GM18858 (cell line): ENCODE results near the gene CYP4Z1.
"Not testable (repeated sequence)": the region's sequence is repeated elsewhere in the genome, so short reads cannot be mapped to it uniquely, and the experiment has no call there.

Source experiments
- ATAC-seq: cut with Tn5 transposase; IDR thresholded peaks from one replicate; pipeline ENCODE4 v1.9.1; 2021; ENCODE audit not compliant: unreplicated experiment

Gene CYP4Z1, protein sequence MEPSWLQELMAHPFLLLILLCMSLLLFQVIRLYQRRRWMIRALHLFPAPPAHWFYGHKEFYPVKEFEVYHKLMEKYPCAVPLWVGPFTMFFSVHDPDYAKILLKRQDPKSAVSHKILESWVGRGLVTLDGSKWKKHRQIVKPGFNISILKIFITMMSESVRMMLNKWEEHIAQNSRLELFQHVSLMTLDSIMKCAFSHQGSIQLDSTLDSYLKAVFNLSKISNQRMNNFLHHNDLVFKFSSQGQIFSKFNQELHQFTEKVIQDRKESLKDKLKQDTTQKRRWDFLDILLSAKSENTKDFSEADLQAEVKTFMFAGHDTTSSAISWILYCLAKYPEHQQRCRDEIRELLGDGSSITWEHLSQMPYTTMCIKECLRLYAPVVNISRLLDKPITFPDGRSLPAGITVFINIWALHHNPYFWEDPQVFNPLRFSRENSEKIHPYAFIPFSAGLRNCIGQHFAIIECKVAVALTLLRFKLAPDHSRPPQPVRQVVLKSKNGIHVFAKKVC

DNA sequence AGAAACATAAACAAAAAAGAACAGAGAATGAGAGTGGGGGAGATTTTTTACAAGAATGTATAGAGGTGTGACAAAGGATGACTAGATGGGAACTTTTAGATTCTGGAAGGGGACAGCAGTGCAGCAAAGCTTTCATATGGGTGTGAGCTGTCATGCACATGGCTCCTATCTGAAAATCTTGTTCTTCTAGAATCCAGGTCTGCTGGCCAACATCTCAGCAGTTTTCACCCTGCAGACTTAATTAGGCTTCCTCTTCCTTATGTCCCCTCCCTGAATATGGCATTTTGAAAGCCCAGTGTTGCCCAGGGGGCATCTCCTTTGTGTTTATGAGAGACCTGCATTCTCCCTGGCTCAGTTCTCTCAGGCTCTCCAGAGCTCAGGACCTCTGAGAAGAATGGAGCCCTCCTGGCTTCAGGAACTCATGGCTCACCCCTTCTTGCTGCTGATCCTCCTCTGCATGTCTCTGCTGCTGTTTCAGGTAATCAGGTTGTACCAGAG, at the start of gene CYP4Z1:
Gene CYP4Z1 (plus strand): TSS at position 135 of the 498 bp plus-strand sequence. CDS start 260 bp downstream, at position 395.
- ATAC-seq = no peak

DNA sequence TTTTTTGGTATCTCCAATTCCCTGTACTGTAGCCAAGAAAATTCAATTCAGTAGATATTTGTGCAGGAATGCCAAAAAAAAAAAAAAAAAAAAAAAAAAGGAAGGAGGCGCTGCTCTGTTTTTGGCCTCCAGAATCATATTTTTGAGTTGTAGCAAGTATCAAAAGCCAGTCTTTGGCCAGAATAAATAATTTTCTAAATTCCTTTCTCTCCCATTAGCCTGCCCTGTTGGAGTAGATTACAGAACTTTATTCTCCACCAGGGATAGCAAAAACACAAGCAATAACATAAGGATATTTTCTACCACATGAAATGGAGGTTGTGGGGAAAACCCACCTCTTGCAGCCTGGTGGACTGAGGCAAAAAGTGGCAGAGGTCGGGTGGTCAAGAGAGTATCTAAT, 46.0 kb upstream of the CYP4Z1 start:
- ATAC-seq = no peak

DNA sequence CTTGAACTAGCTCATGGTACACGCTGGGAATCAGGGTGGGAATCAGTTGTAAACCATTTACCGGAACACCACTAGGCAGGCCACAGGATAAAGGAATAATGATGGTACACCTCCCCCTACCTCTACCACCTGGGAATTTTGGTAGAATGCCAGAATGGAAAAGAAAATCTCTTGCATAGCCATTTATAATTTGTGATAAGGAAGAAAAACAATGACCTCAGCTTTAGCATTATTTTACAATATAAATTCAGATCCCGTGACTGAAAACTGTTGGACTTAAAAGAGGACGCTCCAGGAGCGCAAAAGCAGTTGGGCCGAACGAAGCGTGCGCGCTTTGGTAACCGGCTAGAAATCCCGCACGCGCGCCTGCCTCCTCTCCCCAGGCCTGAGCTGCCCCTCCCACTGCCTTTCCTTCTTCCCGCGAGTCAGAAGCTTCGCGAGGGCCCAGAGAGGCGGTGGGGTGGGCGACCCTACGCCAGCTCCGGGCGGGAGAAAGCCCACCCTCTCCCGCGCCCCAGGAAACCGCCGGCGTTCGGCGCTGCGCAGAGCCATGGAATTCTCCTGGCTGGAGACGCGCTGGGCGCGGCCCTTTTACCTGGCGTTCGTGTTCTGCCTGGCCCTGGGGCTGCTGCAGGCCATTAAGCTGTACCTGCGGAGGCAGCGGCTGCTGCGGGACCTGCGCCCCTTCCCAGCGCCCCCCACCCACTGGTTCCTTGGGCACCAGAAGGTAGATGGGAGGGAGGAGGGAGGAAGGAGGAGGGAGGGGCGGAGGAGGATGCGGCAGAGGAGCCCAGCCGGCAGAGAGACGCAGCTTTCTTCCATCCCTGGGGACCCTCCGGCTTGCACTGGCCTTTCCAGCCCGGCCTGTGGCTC, 43.5 kb upstream of the CYP4Z1 start, which contains the start of gene CYP4X1:
Gene CYP4X1 (plus strand): TSS at position 402 of the 873 bp plus-strand sequence. CDS start 149 bp downstream, at position 551.
- no peak for ATAC-seq

DNA sequence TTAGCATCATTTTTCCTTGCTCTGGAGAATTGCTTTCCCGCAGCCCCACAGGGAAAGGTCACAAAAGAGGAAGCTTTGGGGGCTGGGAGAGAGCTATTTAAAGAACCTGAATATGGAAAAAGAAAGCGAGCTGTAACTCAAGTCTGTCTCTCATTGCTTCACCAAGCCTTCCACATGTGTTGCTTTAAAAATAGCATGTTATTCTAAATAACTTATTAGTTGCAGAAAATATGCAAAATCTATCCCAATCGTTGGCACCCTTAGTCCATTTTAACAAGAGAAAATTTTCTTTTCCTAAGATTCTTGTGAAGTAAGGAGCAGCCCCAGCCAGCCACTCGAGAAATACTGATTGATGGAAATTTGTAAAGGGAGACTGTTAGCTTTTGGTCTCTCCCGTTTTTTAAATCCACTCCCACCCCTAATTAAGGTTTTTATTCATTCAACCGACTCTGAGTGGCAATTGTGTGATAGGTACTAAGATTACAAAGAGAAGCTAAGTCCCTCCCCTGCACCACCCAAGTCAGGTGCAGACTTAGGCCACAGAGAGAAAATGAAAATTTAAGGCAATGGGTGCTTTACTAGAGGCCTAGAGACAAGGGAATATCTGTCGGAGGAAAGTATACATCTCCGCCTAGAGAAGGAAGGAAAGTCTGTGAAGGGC, 42.8 kb upstream of the CYP4Z1 start:
- no peak for ATAC-seq

DNA sequence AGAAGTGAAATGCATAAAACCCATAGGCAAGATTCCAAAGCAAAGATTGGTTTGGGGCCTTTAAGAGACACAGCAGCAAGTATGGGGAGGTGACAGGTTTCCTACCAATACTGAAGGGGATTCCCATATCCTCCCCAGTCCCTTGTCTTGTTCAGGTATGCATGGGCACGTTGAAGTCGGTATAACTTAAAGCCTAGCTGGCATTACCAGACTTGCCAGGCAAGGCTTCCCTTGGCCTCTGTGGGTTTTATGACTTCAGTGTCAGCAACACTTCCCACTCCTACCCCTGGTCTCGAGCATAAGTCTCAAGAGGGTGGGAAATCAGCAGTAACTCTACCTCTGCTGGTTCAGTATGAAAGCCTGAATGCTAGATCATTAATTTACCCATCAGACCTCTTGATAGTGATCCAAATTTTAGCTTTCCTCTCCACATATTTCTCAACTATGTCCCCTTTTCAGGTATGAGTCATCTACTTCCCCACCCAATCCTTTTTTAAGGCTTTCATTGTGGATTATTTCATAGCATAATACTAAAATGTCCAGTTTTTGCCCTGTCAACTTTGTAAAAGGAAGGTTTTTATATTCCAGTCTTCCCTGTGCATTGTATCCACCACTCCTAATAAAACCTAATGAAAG, 36.7 kb upstream of the CYP4Z1 start:
- ATAC-seq = no peak

DNA sequence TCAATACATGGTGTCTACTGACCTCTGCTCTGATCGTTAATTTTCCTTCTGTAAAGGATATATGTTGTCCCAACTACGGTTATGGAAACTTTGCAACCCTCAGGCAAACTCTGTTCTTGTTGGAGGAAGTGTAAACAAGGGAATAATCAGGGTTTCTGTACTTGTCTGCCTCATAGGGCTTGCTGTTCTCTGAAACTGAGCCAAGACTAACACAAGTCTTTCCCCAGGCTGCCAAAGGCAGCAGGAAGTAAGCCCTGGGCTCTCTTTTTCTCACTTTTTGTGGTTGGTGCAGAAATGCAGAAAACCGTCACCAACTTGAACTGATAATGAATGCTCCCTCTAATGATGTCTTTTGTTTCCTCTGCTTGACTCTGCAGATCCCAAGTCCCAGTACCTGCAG, 36.0 kb upstream of the CYP4Z1 start:
- no peak for ATAC-seq

DNA sequence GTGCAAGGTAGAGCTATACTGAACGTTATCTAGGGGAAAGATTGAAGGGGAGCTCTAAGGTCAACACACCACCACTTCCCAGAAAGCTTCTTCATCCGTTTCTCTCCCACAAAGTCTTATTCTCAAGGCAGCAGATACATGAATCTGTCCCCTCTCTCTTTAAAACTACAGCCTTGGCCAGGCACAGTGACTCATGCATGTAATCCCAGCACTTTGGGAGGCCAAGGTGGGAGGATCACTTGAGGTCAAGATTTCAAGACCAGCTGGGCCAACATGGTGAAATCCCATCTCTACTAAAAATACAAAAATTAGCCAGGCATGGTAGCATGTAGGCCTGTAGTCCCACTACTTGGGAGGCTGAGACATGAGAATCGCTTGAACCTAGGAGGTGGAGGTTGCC, 35.4 kb upstream of the CYP4Z1 start:
- ATAC-seq = no peak

DNA sequence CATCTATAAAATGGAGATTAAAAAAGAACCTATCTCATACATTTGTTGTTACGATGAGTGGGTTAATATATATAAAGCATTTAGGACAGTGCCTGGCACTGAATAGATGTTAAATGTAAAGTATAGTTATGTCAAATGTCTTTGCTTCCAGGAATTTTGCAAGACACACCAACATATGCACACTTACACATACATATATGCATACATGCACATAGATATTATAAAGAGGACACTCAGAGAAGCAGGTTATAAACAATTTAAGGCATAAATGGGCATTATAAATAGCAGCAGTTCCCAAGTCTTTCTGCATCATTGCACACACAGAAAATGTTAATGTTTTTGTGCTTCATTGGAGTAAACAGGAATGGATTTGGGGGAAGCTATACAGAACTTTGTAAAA, 30.3 kb upstream of the CYP4Z1 start:
- ATAC-seq = no peak

DNA sequence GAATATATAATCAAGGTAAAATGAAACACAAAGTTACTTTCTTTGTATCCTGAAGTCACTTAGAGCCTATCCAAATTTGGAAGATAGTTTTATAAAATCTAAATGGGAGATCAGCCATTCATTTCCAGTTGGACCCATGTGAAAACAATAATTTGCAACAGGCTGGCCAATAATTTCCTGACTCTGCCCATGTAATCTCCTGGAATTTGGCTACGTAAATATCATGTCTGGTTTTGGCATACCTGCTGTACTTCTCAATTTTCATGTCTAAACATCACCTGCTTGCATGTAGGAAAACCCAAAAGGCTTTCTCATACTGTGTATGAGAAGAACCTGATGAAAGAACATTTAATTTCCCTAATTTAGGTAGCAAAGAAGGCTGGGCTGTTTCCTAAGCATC, 7.7 kb upstream of the CYP4Z1 start:
- ATAC-seq = no peak

DNA sequence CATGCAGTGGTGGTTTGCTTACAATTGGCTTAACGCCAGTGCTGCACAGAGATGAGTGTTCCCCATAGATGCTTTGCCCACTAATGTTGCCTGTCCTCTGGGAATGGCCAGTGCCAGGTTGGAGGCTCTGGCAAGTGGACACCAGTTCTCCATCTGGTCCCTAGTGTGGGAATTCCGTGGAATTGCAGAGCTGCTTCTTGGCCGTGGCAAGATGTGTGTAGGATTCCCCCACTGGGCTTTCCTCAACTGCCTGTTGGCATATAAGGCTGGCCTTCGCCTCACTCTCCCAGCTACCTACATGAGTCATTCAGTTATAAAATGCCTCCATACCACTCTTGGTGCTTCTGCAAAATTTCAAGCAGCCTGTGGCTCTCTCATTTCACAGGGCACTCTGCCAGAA, 2.0 kb downstream of the CYP4Z1 start:
- not testable (repeated sequence) for ATAC-seq

DNA sequence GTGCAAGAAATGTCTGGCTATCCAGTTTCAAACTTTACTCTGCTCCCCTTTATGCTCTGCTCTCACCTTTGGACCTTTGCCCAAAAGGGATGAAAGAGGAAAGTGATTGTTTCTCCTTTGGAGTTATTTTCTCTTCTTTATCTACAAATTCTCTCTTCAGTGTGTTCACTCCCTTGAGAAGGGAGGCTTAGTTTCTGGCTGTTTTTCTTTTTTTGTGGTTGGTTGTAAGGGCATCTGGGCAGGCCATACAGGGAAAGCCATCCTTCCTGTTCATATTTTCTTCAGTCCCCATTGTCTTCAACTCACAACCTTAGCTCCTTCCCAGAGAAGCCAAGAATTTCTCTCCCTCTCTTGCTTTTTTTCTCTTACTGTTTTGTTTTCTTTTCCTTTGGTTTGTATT, 2.5 kb downstream of the CYP4Z1 start:
- not testable (repeated sequence) for ATAC-seq

DNA sequence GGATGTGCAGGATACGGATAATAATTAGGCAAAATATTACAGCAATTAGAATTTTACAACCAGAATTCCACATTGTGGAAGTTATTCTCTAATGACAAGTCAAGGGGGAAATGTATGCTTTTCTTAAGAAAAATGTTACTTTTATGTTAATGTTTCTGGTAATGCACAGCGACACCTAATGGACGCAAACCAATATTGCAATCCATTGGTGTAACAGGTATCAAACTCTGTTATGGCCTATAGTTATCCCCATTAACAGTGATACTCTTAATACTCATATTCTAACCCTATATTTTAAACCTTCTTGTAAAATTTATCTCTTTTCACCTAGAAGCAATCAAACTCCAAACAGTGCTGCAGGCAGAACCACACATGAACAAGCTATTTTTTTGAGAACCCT, 22.3 kb downstream of the CYP4Z1 start:
- not testable (repeated sequence) for ATAC-seq

DNA sequence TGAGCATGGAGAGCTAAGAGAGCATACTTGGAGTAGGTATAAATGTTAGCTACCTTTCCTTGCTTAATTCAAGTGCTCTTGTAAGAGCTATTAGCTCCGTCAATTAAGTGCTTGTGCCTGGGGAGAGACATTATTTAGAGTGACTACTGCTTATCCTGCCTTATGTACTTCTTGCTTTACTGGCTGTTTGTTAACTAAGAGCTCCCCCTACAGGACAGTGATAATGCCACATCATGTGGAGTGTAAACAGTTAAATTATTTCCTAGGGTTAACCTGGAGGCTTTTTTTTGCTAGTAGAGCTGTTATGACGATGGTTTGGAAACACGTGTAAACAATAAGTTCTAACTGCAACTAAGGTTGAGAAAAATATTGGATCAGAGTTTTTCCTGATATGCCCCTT, 24.4 kb downstream of the CYP4Z1 start:
- ATAC-seq = not testable (repeated sequence)

DNA sequence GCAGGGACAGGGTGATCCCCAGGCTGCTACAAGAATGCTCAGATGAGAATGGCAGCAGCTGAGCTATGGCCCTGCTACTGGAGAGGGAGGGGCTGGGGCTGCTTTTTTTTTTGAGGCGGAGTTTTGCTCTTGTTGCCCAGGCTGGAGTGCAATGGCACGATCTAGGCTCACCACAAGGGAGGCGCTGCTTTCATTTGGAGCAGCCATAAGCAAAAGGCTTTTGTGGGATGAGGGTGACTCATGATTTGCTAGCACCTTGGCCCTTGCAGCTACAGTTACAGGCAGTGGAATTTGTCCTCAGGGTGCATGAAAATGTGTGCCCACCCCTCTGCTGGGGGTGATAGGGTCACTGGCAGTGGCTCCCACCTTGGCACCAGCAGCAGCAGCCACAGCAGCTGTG, 37.8 kb downstream of the CYP4Z1 start:
- ATAC-seq = no peak

DNA sequence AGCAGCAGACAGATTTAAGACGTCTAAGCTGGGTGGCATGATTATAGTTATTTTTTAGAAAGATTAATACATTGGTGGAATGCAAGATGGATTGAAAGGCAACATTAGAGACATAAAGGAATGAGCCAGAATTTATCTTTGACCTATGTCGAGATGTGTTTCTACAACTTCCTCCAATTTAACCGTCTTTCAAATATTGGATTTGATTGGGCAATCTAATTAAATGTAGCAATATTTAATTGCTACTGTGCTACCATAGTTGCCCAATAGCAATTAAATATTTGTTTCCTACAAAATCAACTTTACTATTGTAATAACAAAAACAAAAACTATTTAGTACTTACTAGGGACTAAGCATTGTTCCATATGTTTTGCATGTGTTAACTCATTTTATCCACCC, 39.8 kb downstream of the CYP4Z1 start:
- ATAC-seq = no peak

DNA sequence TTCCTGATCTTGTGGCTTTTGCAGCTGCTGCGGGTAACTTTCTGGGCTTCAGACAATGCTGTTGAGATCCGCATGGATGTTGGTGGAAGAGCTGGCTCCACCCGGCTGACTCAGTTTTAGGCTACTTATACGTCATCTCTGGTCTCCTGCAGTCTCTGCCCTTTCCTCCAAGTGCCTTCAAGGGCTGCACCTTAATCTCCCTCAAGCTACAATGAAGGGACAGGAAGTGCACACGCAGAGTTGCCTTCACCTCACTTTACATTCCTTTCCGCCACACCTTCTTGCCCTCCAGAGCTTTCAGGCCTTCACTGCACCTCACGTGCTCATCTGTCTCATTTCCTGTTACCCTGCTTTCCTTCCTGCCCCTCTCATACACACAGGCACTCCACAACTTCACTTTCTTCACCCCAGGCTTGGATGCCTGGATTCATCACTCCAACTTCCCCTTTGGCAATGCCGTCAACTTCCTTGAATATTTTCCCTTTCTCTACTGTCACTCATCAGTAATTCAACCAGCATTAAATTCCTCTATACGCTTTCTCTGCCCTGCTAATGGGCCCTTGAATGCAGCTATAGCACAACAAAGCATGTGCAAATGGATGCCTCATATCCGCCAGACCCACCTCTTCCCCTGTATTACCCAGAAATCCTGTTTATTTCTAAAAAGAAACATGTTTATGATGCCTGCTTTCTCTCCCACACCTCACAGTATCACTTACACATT, 41.0 kb downstream of the CYP4Z1 start:
- not testable (repeated sequence) for ATAC-seq

DNA sequence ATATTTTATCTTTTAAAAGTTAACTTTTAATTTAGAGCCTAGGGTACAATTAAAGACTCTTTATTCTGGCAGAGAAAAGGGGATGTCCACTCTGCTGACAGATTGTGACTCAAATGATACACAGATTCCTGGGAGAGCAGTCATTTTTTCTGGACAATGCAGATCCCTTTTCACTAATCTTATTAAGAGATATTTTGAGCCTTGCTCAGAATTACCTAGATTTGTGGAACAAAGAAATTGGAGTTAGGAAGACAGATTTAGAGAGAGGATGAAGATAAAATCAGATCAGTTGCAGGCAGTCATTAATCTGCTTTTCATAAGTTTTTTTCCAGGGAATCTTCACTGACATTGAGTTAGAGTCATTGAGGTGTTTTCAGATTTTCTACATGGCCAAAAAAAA, 42.5 kb downstream of the CYP4Z1 start:
- ATAC-seq = not testable (repeated sequence)

DNA sequence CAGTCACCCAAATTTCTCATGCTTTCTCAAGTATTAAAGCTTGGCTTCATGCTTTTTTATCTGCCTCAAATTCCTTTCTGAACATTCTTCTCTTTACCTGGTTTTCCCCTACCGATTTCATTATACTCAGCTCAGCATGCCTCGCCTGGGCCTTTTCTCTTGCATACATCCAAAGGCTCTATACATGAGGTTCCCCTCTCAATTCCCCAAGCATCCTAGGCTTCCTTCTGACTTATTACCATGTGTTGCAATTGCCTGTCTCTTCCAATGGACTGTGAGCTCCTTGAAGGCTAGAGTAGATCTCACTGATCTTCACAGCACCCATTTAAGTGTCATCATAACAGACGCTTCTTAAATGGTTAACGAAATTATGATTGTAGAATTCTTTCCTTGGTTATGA, 46.1 kb downstream of the CYP4Z1 start:
- no peak for ATAC-seq

DNA sequence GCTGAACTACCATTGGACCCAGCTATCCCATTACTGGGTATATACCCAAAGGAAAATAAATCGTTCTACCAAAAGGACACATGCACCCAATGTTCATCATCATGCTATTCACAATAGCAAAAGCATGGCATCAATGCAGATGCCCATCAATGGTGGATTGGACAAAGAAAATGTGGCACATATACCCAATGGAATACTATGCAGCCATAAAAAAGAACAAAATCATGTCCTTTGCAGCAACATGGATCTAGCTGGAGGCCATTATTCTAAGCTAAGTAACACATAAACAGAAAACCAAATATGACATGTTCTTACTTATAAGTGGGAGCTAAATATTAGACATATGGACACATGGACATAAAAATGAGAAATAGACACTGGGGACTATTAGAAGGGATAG, 54.0 kb downstream of the CYP4Z1 start:
- not testable (repeated sequence) for ATAC-seq

DNA sequence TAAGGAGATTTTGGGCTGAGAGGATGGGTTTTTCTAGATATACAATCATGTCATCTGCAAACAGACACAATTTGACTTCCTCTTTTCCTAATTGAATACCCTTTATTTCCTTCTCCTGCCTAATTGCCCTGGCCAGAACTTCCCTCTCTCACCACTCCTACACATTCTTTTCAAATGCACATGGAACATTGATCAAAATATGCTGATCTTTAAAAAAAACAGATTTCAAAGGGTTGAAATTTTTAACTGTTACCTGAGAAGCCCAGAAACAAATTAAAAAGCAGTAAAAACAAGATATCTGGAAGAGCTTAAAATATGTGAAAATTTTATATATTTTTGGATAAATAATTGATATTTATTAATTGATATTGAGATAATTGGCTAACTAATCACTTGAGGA, 57.8 kb downstream of the CYP4Z1 start:
- not testable (repeated sequence) for ATAC-seq
